ENCODE data around the gene ADGRB2.

ADGRB2 gene

GRCh38 chr1:31748365-31748764, 15.8 kb downstream of the ADGRB2 start:
- Histone ChIP-seq H3K27ac (ENCODE audit: low read length, poor library complexity, severe bottlenecking) (no peak overlapping the region), H3K79me1 (replicated peaks; ENCODE audit: low read length, poor library complexity, severe bottlenecking) (no peaks in the 10 kb centered on the region), H3K9me3 (ENCODE audit: control insufficient read depth, low read length) (no peaks in the 10 kb centered on the region), H2BK120ac (ENCODE audit: low read depth, low read length) (no peak overlapping the region), H3K36me3 (ENCODE audit: control insufficient read depth in 1 of 2, insufficient read depth in 2 of 2, low read depth in 1 of 2, low read length in 2 of 2) (peaks cover 0 to 8% of the 10 kb centered on the region in 2 experiments), H3K23ac (ENCODE audit: low read length in 2 of 2) (no peak overlapping the region), H2BK5ac (ENCODE audit: low read depth, low read length, poor library complexity, severe bottlenecking) (no peak overlapping the region), H4K8ac (ENCODE audit: low read length) (no peak overlapping the region), H3K9ac (ENCODE audit: low read length) (no peak overlapping the region), H2AK5ac (ENCODE audit: low read length, severe bottlenecking) (no peak overlapping the region), H2AFZ (ENCODE audit: low read depth, low read length) (no peak overlapping the region), H3K4me2 (ENCODE audit: low read length, poor library complexity, severe bottlenecking) (no peak overlapping the region), H3K4me3 (ENCODE audit: insufficient read depth in 1 of 2, low read depth in 1 of 2, low read length in 2 of 2) (no peak overlapping the region), H2BK12ac (ENCODE audit: low read length in 2 of 2) (peak overlapping the region in 1 of 2 experiments; percentile 38), H2BK15ac (ENCODE audit: low read depth, poor library complexity, severe bottlenecking) (no peak overlapping the region), H3K14ac (ENCODE audit: low read length in 2 of 2) (no peak overlapping the region), H4K91ac (ENCODE audit: low read length) (no peak overlapping the region), H3K18ac (ENCODE audit: low read depth in 1 of 2, low read length in 2 of 2) (peak overlapping the region in 1 of 2 experiments; percentile 14), H3K4me1 (ENCODE audit: control insufficient read depth, insufficient read depth, low read depth, low read length) (peaks cover 25% of the 10 kb centered on the region), H3K4ac (ENCODE audit: low read depth in 1 of 2, low read length in 2 of 2) (no peak overlapping the region), H3K27me3 (ENCODE audit: control insufficient read depth in 1 of 2, insufficient read depth in 1 of 2, low read length in 2 of 2) (peaks cover 5 to 38% of the 10 kb centered on the region in 2 experiments)
- WGBS, result 55% methylated on average over 4 of the region's 4 CpGs
- DNase-seq, result peak; percentile 20

GRCh38 chr1:31747304-31747703, 16.8 kb downstream of the ADGRB2 start:
- Histone ChIP-seq H2AK5ac (ENCODE audit: low read length, severe bottlenecking) (no peak overlapping the region), H4K8ac (ENCODE audit: low read length) (no peak overlapping the region), H3K27me3 (ENCODE audit: control insufficient read depth in 1 of 2, insufficient read depth in 1 of 2, low read length in 2 of 2) (peaks cover 5 to 35% of the 10 kb centered on the region in 2 experiments), H2BK12ac (ENCODE audit: low read length in 2 of 2) (no peak overlapping the region), H3K27ac (ENCODE audit: low read length, poor library complexity, severe bottlenecking) (no peak overlapping the region), H4K91ac (ENCODE audit: low read length) (no peak overlapping the region), H2BK5ac (ENCODE audit: low read depth, low read length, poor library complexity, severe bottlenecking) (no peak overlapping the region), H3K4ac (ENCODE audit: low read depth in 1 of 2, low read length in 2 of 2) (no peak overlapping the region), H3K9ac (ENCODE audit: low read length) (no peak overlapping the region), H3K4me2 (ENCODE audit: low read length, poor library complexity, severe bottlenecking) (no peak overlapping the region), H2AFZ (ENCODE audit: low read depth, low read length) (no peak overlapping the region), H2BK15ac (ENCODE audit: low read depth, poor library complexity, severe bottlenecking) (no peak overlapping the region), H3K4me3 (ENCODE audit: insufficient read depth in 1 of 2, low read depth in 1 of 2, low read length in 2 of 2) (no peak overlapping the region), H3K79me1 (replicated peaks; ENCODE audit: low read length, poor library complexity, severe bottlenecking) (no peaks in the 10 kb centered on the region), H3K36me3 (ENCODE audit: control insufficient read depth in 1 of 2, insufficient read depth in 2 of 2, low read depth in 1 of 2, low read length in 2 of 2) (peaks cover 0 to 8% of the 10 kb centered on the region in 2 experiments), H2BK120ac (ENCODE audit: low read depth, low read length) (no peak overlapping the region), H3K4me1 (ENCODE audit: control insufficient read depth, insufficient read depth, low read depth, low read length) (peaks cover 24% of the 10 kb centered on the region), H3K18ac (ENCODE audit: low read depth in 1 of 2, low read length in 2 of 2) (no peak overlapping the region), H3K23ac (ENCODE audit: low read length in 2 of 2) (no peak overlapping the region), H3K14ac (ENCODE audit: low read length in 2 of 2) (no peak overlapping the region), H3K9me3 (ENCODE audit: control insufficient read depth, low read length) (no peaks in the 10 kb centered on the region)
- no peak for DNase-seq
- 79% methylated on average over 1 of the region's 1 CpG for WGBS

DNA sequence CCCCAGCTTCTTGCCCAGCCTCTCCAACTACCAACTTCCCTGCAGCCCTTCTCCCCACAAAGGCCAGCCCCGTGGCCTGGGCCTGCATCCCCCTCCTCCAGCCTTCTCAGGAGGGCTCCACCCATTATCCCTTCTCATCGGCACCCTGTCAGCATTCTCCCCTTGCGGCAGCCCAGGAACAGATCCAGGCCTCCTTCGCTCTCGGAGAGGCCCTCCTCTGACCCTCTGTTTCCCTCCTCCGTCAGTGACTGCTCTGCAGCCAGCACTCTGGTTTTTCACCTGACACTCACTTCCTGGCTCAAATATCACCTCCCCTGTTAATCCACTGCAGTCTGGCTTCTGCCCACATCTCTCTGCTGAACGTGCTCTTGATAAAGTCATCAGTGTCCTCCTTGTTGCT, 17.5 kb downstream of the ADGRB2 start:
- Histone ChIP-seq H3K9ac (ENCODE audit: low read length) (peak overlapping the region; percentile 21), H3K4me2 (ENCODE audit: low read length, poor library complexity, severe bottlenecking) (no peak overlapping the region), H3K4ac (ENCODE audit: low read depth in 1 of 2, low read length in 2 of 2) (no peak overlapping the region), H3K9me3 (ENCODE audit: control insufficient read depth, low read length) (no peaks in the 10 kb centered on the region), H4K91ac (ENCODE audit: low read length) (no peak overlapping the region), H2BK120ac (ENCODE audit: low read depth, low read length) (no peak overlapping the region), H2AK5ac (ENCODE audit: low read length, severe bottlenecking) (no peak overlapping the region), H3K4me1 (ENCODE audit: control insufficient read depth, insufficient read depth, low read depth, low read length) (peaks cover 21% of the 10 kb centered on the region), H2BK12ac (ENCODE audit: low read length in 2 of 2) (no peak overlapping the region), H3K36me3 (ENCODE audit: control insufficient read depth in 1 of 2, insufficient read depth in 2 of 2, low read depth in 1 of 2, low read length in 2 of 2) (peaks cover 0 to 8% of the 10 kb centered on the region in 2 experiments), H3K18ac (ENCODE audit: low read depth in 1 of 2, low read length in 2 of 2) (no peak overlapping the region), H3K27ac (ENCODE audit: low read length, poor library complexity, severe bottlenecking) (no peak overlapping the region), H3K4me3 (ENCODE audit: insufficient read depth in 1 of 2, low read depth in 1 of 2, low read length in 2 of 2) (no peak overlapping the region), H2BK5ac (ENCODE audit: low read depth, low read length, poor library complexity, severe bottlenecking) (no peak overlapping the region), H3K27me3 (ENCODE audit: control insufficient read depth in 1 of 2, insufficient read depth in 1 of 2, low read length in 2 of 2) (peaks cover 5 to 30% of the 10 kb centered on the region in 2 experiments), H3K79me1 (replicated peaks; ENCODE audit: low read length, poor library complexity, severe bottlenecking) (no peaks in the 10 kb centered on the region), H2BK15ac (ENCODE audit: low read depth, poor library complexity, severe bottlenecking) (no peak overlapping the region), H3K23ac (ENCODE audit: low read length in 2 of 2) (no peak overlapping the region), H3K14ac (ENCODE audit: low read length in 2 of 2) (no peak overlapping the region), H4K8ac (ENCODE audit: low read length) (no peak overlapping the region), H2AFZ (ENCODE audit: low read depth, low read length) (no peak overlapping the region)
- whole genome bisulfite sequencing, result 25% methylated on average over 7 of the region's 7 CpGs
- no peak for DNase-seq

GRCh38 chr1:31745946-31746670, 18.0 kb downstream of the ADGRB2 start:
- no peak overlapping the region for H3K4ac ChIP-seq (ENCODE audit: low read depth in 1 of 2, low read length in 2 of 2)

More at GRCh38 chr1:31745946-31746670, 18.0 kb downstream of the ADGRB2 start:
- Histone ChIP-seq H2BK12ac (ENCODE audit: low read length in 2 of 2) (peak overlapping the region in 1 of 2 experiments; percentile 49), H3K23ac (ENCODE audit: low read length in 2 of 2) (no peak overlapping the region), H3K9me3 (ENCODE audit: control insufficient read depth, low read length) (no peaks in the 10 kb centered on the region), H2BK5ac (ENCODE audit: low read depth, low read length, poor library complexity, severe bottlenecking) (no peak overlapping the region), H3K4me1 (ENCODE audit: control insufficient read depth, insufficient read depth, low read depth, low read length) (peaks cover 22% of the 10 kb centered on the region), H4K8ac (ENCODE audit: low read length) (no peak overlapping the region), H2BK120ac (ENCODE audit: low read depth, low read length) (no peak overlapping the region), H3K27ac (ENCODE audit: low read length, poor library complexity, severe bottlenecking) (no peak overlapping the region), H3K14ac (ENCODE audit: low read length in 2 of 2) (no peak overlapping the region), H3K27me3 (ENCODE audit: control insufficient read depth in 1 of 2, insufficient read depth in 1 of 2, low read length in 2 of 2) (peaks cover 5 to 30% of the 10 kb centered on the region in 2 experiments), H3K18ac (ENCODE audit: low read depth in 1 of 2, low read length in 2 of 2) (no peak overlapping the region), H3K9ac (ENCODE audit: low read length) (peak overlapping the region; percentile 32), H3K79me1 (replicated peaks; ENCODE audit: low read length, poor library complexity, severe bottlenecking) (no peaks in the 10 kb centered on the region), H3K4me3 (ENCODE audit: insufficient read depth in 1 of 2, low read depth in 1 of 2, low read length in 2 of 2) (no peak overlapping the region), H2BK15ac (ENCODE audit: low read depth, poor library complexity, severe bottlenecking) (peak overlapping the region; percentile 17), H3K36me3 (ENCODE audit: control insufficient read depth in 1 of 2, insufficient read depth in 2 of 2, low read depth in 1 of 2, low read length in 2 of 2) (peaks cover 0 to 8% of the 10 kb centered on the region in 2 experiments), H2AFZ (ENCODE audit: low read depth, low read length) (no peak overlapping the region), H2AK5ac (ENCODE audit: low read length, severe bottlenecking) (no peak overlapping the region), H3K4me2 (ENCODE audit: low read length, poor library complexity, severe bottlenecking) (no peak overlapping the region), H4K91ac (ENCODE audit: low read length) (no peak overlapping the region)
- no peak for DNase-seq
- 74% methylated on average over 15 of the region's 15 CpGs for WGBS

All from mesenchymal stem cell (in vitro differentiated cells and primary cell).